ENCODE results near the gene VTI1A. TPM values are rescaled to one million over a fixed set of nuclear protein-coding genes. Genes with fewer than 3 reads are reported as not detected.
A peak's percentile ranks its signal among the peaks of the same experiment; 100 is the strongest.

The VTI1A gene
- polyA plus RNA-seq, 1 experiment = 20.4 TPM

DNA sequence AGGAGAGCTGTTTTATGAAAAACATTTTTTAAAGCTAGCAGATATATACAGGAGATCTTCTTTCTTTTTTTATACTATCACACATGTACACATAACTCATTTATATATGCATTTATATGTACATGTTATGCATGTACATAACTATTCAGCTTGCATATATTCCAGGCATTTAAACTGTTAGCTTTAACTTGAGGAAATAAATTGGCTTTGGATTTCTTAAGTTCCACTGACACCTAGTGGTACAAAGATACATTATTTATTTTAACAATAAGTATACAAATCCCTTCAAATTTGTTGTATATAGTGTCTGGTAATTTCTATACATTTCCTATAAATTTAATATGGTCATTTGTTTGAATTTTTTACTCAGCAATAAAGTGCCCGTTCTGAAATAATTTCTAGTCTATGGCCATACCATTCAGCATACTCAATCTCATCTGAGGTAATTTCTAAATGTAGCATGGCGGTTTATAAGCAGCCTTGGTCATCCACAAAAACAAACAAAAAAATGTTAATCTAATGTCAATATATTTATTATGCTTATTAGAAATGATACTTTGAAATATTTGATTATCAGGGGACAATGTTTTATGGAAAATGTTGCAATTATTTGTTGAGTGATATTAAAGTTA, 11.9 kb upstream of the VTI1A start:
- TF ChIP-seq, protein P1, sequence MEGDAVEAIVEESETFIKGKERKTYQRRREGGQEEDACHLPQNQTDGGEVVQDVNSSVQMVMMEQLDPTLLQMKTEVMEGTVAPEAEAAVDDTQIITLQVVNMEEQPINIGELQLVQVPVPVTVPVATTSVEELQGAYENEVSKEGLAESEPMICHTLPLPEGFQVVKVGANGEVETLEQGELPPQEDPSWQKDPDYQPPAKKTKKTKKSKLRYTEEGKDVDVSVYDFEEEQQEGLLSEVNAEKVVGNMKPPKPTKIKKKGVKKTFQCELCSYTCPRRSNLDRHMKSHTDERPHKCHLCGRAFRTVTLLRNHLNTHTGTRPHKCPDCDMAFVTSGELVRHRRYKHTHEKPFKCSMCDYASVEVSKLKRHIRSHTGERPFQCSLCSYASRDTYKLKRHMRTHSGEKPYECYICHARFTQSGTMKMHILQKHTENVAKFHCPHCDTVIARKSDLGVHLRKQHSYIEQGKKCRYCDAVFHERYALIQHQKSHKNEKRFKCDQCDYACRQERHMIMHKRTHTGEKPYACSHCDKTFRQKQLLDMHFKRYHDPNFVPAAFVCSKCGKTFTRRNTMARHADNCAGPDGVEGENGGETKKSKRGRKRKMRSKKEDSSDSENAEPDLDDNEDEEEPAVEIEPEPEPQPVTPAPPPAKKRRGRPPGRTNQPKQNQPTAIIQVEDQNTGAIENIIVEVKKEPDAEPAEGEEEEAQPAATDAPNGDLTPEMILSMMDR (IDR thresholded peaks at IDR 0.05; ENCODE audit: low read depth, low read length) = peak; percentile 47
- Histone ChIP-seq H3K27ac (ENCODE audit: low read depth, low read length) (no peak overlapping the region), H3K9me3 (ENCODE audit: control insufficient read depth, insufficient read depth, low read length) (no peaks in the 10 kb centered on the region), H3K4me3 (ENCODE audit: low read depth, low read length) (no peak overlapping the region), H3K27me3 (ENCODE audit: control insufficient read depth, insufficient read depth, low read length) (no peaks in the 10 kb centered on the region)
- no peak for DNase-seq (ENCODE audit: low read depth, low spot score)
- POLR2A ChIA-PET = interaction anchor here (0.9 kb wide), 1 partner anchor 114 kb away, joined by 3 read pairs; no protein-coding TSS in a partner anchor
- CTCF ChIA-PET = interaction anchor here (0.6 to 3.6 kb wide), 23 partner anchors 9 to 951 kb away, joined by 3 to 33 read pairs (median 5); partner anchors contain the start of genes VTI1A and ZDHHC6

DNA sequence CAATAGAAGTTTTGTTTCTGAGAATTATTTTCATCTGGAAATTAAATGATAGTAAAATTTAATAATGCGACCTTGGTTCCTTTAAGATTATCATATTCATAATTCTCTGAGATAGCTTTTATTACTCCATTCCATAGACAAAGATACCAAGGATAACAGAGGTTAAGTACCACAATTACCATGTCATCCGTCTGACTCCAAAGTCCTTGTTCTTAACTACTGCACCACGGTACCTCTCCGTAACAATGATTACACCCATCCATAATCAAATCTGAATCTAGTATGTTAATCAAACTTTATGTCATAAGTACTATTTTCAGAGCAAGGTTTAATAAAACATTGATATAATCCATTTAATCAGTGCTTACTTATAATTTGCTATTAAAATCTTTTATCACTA, 8.7 kb upstream of the VTI1A start:
- TF ChIP-seq, protein P1 (IDR thresholded peaks at IDR 0.05; ENCODE audit: low read depth, low read length) = no peak
- POLR2A ChIA-PET = no interaction called here
- no peak overlapping the region for H3K4me3 ChIP-seq (ENCODE audit: low read depth, low read length)
- no peak for DNase-seq (ENCODE audit: low read depth, low spot score)
- CTCF ChIA-PET = no interaction called here
- no peaks in the 10 kb centered on the region for H3K27me3 ChIP-seq (ENCODE audit: control insufficient read depth, insufficient read depth, low read length)
- H3K27ac ChIP-seq (ENCODE audit: low read depth, low read length) = no peak overlapping the region
- no peaks in the 10 kb centered on the region for H3K9me3 ChIP-seq (ENCODE audit: control insufficient read depth, insufficient read depth, low read length)

DNA sequence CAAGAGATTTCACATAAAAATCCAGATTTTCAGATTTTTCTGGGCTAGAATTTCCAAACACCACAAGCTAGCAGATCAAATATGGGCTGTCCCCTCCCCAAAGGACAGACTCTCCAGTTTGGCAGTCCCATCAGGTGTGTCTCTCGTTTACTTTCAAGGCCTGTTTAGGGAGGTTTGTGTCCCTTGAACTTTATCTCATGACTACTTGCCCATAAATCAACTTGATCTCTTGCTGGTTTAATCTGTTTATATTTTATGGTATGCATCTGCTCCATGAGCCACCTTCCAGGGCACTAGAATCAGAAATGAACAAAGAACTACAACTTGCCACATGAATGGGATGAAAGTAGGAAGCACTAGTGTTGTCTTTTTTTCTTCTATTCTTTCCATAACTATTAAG, 5.5 kb upstream of the VTI1A start:
- H3K27me3 ChIP-seq (ENCODE audit: control insufficient read depth, insufficient read depth, low read length) = no peaks in the 10 kb centered on the region
- POLR2A ChIA-PET = no interaction called here
- no peaks in the 10 kb centered on the region for H3K9me3 ChIP-seq (ENCODE audit: control insufficient read depth, insufficient read depth, low read length)
- DNase-seq (ENCODE audit: low read depth, low spot score) = no peak
- CTCF ChIA-PET = no interaction called here
- no peak overlapping the region for H3K4me3 ChIP-seq (ENCODE audit: low read depth, low read length)
- H3K27ac ChIP-seq (ENCODE audit: low read depth, low read length) = no peak overlapping the region
- TF ChIP-seq, protein P1 (IDR thresholded peaks at IDR 0.05; ENCODE audit: low read depth, low read length) = no peak

DNA sequence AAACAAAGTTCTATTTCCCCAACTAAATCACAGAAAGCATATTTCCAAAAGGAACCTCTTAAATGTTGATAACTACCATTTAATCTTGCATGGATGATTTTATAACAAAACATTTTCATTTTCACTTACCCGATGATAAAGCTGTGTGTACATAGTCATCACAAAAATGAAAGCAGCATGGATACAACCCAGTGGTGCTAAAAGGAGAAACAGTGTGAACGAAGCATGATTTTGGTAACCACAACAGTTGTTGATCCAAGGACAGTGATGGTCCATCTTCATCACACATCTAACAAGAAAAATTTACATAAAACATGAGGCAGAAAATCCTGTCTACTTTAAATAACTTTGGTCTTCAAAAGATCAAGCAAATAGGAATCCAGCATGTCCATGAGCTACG, 5.0 kb upstream of the VTI1A start:
- H3K27ac ChIP-seq (ENCODE audit: low read depth, low read length) = no peak overlapping the region
- H3K9me3 ChIP-seq (ENCODE audit: control insufficient read depth, insufficient read depth, low read length) = peaks cover under 1% of the 10 kb centered on the region; the same call in 1 of the 2 replicates
- ChIA-PET CTCF (interaction anchor here (0.6 to 1.2 kb wide), 2 partner anchors 30 to 943 kb away, joined by 3 to 7 read pairs; no protein-coding TSS in a partner anchor), POLR2A (no interaction called here)
- no peak for DNase-seq (ENCODE audit: low read depth, low spot score)
- TF ChIP-seq, protein P1 (IDR thresholded peaks at IDR 0.05; ENCODE audit: low read depth, low read length) = no peak
- no peak overlapping the region for H3K4me3 ChIP-seq (ENCODE audit: low read depth, low read length)
- H3K27me3 ChIP-seq (ENCODE audit: control insufficient read depth, insufficient read depth, low read length) = no peaks in the 10 kb centered on the region

DNA sequence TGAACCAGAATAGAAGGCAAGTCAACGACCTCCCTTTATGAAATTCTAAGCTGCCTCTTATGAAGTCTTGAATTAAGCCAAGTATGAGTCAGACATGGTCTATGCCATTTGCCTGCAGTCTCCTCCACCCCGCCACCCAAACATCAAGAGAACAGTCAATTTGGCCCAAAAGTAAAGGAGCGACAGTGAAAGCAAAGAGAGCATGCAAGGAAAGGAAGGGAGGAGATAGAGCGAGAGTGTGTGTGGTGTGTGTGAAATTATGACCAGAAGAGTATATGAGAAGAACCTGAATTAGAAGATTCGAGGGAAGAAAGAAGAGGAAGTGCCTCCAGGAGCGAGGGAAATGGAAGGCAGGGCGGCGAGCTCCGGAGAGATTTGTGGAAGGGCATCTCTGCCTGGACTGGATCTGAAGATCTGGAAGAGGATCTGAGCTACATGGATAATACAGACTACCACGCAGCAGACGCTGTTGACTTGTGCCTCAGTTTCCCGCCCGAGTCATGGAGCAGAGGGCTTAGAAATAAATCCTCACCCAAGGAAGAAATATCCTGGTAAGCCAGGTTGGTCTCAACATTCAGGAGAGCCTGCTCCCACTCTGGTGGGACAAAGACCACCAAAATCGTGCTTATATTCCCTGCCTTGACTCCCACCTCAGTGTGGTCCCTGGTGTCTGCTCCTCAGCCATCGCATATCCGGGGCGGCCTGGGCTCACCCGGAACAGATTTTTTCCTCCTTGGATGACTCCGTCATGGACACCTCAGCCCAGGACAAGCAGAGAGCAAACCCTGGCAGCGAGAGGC, 760 bp upstream of the VTI1A start:
- Histone ChIP-seq H3K4me3 (ENCODE audit: low read depth, low read length) (peak overlapping the region; percentile 99), H3K27ac (ENCODE audit: low read depth, low read length) (peak overlapping the region; percentile 92), H3K27me3 (ENCODE audit: control insufficient read depth, insufficient read depth, low read length) (no peaks in the 10 kb centered on the region), H3K9me3 (ENCODE audit: control insufficient read depth, insufficient read depth, low read length) (peaks cover 4% of the 10 kb centered on the region; the same call in 1 of the 2 replicates)
- DNase-seq (ENCODE audit: low read depth, low spot score) = no peak
- ChIA-PET POLR2A (interaction anchor here (0.8 kb wide), 1 partner anchor 28 kb away, joined by 3 read pairs; no protein-coding TSS in a partner anchor), CTCF (interaction anchor here (1.2 to 4.0 kb wide), 4 partner anchors 10 to 939 kb away, joined by 4 to 18 read pairs (median 14); no protein-coding TSS in a partner anchor)
- TF ChIP-seq, protein P1 (IDR thresholded peaks at IDR 0.05; ENCODE audit: low read depth, low read length) = no peak
